Loucy (cell line): ENCODE measurements around the gene ATG10.

Experiments used
- H2AFZ ChIP-seq: fragments of 200-600 bp; sonication (generic); 2 replicates; pipeline ENCODE4 v1.6.0; 2016; ENCODE audit warnings: antibody characterized with exemption, mild to moderate bottlenecking, low read length, moderate library complexity
- H3F3A ChIP-seq: fragments of 200-600 bp; 2 replicates; pipeline ENCODE4 v1.6.0; 2016; ENCODE audit warnings: antibody characterized with exemption, low read depth, mild to moderate bottlenecking
- H3K27me3 ChIP-seq: fragments of 200-600 bp; sonication (generic); 2 replicates; pipeline ENCODE4 v1.6.1; 2014; ENCODE audit warnings: low read length, mild to moderate bottlenecking; ENCODE audit not compliant: insufficient read depth, poor library complexity, severe bottlenecking
- H3K36me3 ChIP-seq: fragments of 200-600 bp; sonication (generic); 2 replicates; pipeline ENCODE4 v1.6.1; 2016; ENCODE audit warnings: low read length; ENCODE audit not compliant: insufficient read depth
- H3K4me1 ChIP-seq: fragments of 200-600 bp; sonication (generic); 2 replicates; pipeline ENCODE4 v1.5.1; 2014; ENCODE audit warnings: low read length, mild to moderate bottlenecking; ENCODE audit not compliant: insufficient read depth, poor library complexity, severe bottlenecking
- H3K4me2 ChIP-seq: fragments of 200-600 bp; sonication (generic); 2 replicates; pipeline ENCODE4 v1.6.0; 2014; ENCODE audit warnings: antibody characterized with exemption, low read length, low read depth, mild to moderate bottlenecking; ENCODE audit not compliant: poor library complexity, severe bottlenecking
- H3K4me3 ChIP-seq: fragments of 200-600 bp; sonication (generic); 2 replicates; pipeline ENCODE4 v1.5.1; 2014; ENCODE audit warnings: low read length, mild to moderate bottlenecking, mixed read lengths; ENCODE audit not compliant: poor library complexity, severe bottlenecking
- H3K79me2 ChIP-seq: fragments of 200-600 bp; sonication (generic); 2 replicates; pipeline ENCODE4 v1.6.1; 2014; ENCODE audit warnings: low read length; ENCODE audit not compliant: insufficient read depth
- H3K9ac ChIP-seq: fragments of 200-600 bp; sonication (generic); 2 replicates; pipeline ENCODE4 v1.6.0; 2014; ENCODE audit warnings: mild to moderate bottlenecking, low read depth, low read length, moderate library complexity; ENCODE audit not compliant: poor library complexity, severe bottlenecking
- H3K9me2 ChIP-seq: fragments of 200-600 bp; sonication (generic); replicated peaks from 2 replicates; pipeline ENCODE4 v1.6.1; 2016; ENCODE audit warnings: low read depth, low read length, mixed read lengths
- H3K9me3 ChIP-seq: fragments of 200-600 bp; sonication (generic); 2 replicates; pipeline ENCODE4 v1.6.1; 2014; ENCODE audit warnings: mild to moderate bottlenecking, antibody characterized with exemption, low read length, low read depth; ENCODE audit not compliant: insufficient read depth
- H4K20me1 ChIP-seq: fragments of 200-600 bp; sonication (generic); 2 replicates; pipeline ENCODE4 v1.6.0; 2014; ENCODE audit warnings: antibody characterized with exemption, low read length, mild to moderate bottlenecking; ENCODE audit not compliant: insufficient read depth, poor library complexity, severe bottlenecking
- EZH2phosphoT487 ChIP-seq: fragments of 200-600 bp; IDR thresholded peaks from 2 replicates; pipeline ENCODE4 v1.6.1; 2018; ENCODE audit warnings: antibody characterized with exemption, mild to moderate bottlenecking, moderate library complexity, borderline replicate concordance
- TF ChIP-seq, protein P1 (sequence below): fragments of 200-600 bp; sonication (generic); conservative IDR thresholded peaks from 2 replicates; pipeline ENCODE4 v1.5.1; 2014; ENCODE audit warnings: mild to moderate bottlenecking, antibody characterized with exemption, low read length

Gene ATG10

DNA sequence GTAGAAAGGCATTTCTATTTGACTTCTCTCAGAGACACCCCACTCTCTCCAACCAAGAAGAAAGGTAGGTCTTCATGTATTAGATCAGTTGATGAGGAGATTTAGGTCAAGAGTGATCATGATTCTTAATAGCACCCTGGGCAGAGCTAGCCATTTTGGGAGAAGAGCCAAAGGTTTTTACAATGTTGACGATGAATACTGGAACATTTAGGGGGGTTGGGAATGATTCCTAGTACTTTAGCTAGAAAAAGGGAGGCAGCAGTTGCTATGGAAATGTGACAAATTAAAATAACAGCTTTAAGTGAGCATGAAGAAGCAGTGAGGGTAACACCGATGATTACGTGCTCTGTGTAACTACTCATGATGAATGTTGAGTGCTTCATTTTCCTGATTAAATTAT is 315.8 kb downstream of the ATG10 start:
- Histone ChIP-seq H3K79me2 (no peaks in the 10 kb centered on the region), H4K20me1 (no peaks in the 10 kb centered on the region), H3K4me2 (no peak overlapping the region), H2AFZ (no peak overlapping the region), H3K9ac (no peak overlapping the region), H3K36me3 (no peaks in the 10 kb centered on the region), H3K27me3 (no peaks in the 10 kb centered on the region), H3K9me3 (no peaks in the 10 kb centered on the region), H3K4me3 (no peak overlapping the region), H3K4me1 (peaks cover 8% of the 10 kb centered on the region), H3F3A (no peaks in the 10 kb centered on the region), H3K9me2 (no peaks in the 10 kb centered on the region)
- TF ChIP-seq EZH2phosphoT487: no peak
- TF ChIP-seq, protein P1, sequence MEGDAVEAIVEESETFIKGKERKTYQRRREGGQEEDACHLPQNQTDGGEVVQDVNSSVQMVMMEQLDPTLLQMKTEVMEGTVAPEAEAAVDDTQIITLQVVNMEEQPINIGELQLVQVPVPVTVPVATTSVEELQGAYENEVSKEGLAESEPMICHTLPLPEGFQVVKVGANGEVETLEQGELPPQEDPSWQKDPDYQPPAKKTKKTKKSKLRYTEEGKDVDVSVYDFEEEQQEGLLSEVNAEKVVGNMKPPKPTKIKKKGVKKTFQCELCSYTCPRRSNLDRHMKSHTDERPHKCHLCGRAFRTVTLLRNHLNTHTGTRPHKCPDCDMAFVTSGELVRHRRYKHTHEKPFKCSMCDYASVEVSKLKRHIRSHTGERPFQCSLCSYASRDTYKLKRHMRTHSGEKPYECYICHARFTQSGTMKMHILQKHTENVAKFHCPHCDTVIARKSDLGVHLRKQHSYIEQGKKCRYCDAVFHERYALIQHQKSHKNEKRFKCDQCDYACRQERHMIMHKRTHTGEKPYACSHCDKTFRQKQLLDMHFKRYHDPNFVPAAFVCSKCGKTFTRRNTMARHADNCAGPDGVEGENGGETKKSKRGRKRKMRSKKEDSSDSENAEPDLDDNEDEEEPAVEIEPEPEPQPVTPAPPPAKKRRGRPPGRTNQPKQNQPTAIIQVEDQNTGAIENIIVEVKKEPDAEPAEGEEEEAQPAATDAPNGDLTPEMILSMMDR: no peak

DNA sequence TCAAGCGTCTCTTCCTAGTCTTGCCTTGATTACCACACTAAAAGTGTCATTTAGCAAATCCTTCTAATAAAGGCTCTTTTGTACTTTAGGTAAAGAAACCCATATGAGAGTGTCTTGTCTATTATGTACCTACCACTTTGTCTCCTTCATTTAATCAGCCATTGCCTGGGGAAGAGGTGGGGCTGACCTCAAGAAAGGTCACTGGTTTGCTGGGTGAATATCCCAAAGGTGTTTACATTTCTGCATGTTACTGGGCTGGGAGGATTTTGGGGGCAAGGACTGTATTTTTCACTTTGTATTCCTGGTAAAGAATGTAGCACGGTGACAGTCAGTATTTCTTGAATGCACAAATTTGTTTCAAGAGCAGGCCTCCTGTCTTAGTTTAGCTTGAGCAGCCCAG is 318.2 kb downstream of the ATG10 start:
- no peak for TF ChIP-seq EZH2phosphoT487
- TF ChIP-seq, protein P1: no peak
- Histone ChIP-seq H3K27me3 (no peaks in the 10 kb centered on the region), H3K4me3 (no peak overlapping the region), H3K4me2 (no peak overlapping the region), H3K9ac (no peak overlapping the region), H3F3A (no peaks in the 10 kb centered on the region), H3K4me1 (peaks cover 5% of the 10 kb centered on the region), H4K20me1 (no peaks in the 10 kb centered on the region), H3K9me2 (no peaks in the 10 kb centered on the region), H3K9me3 (no peaks in the 10 kb centered on the region), H2AFZ (no peak overlapping the region), H3K79me2 (no peaks in the 10 kb centered on the region), H3K36me3 (no peaks in the 10 kb centered on the region)

DNA sequence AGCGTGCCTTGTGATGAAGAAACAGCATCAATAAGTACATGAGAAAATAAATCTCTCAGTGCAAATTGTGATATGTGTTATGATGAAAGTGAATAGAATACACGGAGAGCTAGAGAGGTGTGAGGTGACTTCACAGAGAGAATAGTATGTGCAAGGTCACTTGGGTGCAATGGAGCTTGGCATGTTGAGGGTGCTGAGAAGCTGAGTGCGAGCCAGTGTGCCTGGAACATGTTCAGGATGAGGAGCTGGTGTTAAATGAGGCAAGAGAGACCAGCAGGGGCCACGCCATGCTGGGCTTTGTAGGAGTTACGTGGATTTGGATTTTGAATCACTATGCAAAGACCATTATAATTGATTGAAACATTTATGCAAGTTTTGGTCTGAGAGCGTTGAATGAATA is 319.1 kb downstream of the ATG10 start:
- H3K9me3 ChIP-seq: no peaks in the 10 kb centered on the region
- H3K9me2 ChIP-seq: no peaks in the 10 kb centered on the region
- H3K4me2 ChIP-seq: no peak overlapping the region
- no peaks in the 10 kb centered on the region for H3F3A ChIP-seq
- no peak overlapping the region for H2AFZ ChIP-seq
- H3K79me2 ChIP-seq: no peaks in the 10 kb centered on the region
- no peak overlapping the region for H3K9ac ChIP-seq
- TF ChIP-seq, protein P1: no peak
- TF ChIP-seq EZH2phosphoT487: no peak
- peaks cover 5% of the 10 kb centered on the region for H3K4me1 ChIP-seq
- no peaks in the 10 kb centered on the region for H3K36me3 ChIP-seq
- no peaks in the 10 kb centered on the region for H4K20me1 ChIP-seq
- H3K4me3 ChIP-seq: no peak overlapping the region
- H3K27me3 ChIP-seq: no peaks in the 10 kb centered on the region
